ENCODE data around the gene CTNNA2. TPM values are rescaled to one million over a fixed set of nuclear protein-coding genes. Genes with fewer than 3 reads are reported as not detected.
A peak's percentile ranks its signal among the peaks of the same experiment; 100 is the strongest.

Gene CTNNA2
- polyA plus RNA-seq, 2 of the 4 experiments (the other 2 are of a cell fraction), result 0.50 to 0.94 TPM

DNA sequence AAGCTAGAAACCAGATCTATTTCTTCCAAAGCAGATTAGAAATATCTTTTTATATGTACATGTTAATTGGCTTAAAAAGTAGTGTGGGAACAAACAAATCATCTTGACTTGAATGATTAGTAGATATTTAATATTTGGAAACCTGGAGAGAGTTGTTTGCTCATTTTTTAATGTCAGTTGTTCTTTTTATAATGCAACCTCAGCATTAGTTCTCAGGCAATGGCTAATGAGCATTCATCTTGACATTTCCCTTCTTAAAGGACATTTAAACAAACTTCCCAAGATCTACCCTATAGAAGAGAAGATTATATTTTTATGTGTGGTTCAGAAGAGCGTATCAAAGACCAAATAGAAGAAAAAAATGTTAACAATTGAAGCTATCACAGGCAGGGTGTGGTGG is 334.0 kb downstream of the CTNNA2 start:
- FAIRE-seq, result no peak
- WGBS (ENCODE audit: missing lambda C conversion rate), result 20% methylated on average over 1 of the region's 1 CpG
- ChIA-PET POLR2A (no interaction called here), CTCF (interaction anchor here (0.6 kb wide), 1 partner anchor 490 kb away, joined by 3 read pairs; no protein-coding TSS in a partner anchor)
- Histone ChIP-seq H3K4me2 (no peak overlapping the region), H3K4me3 (no peak overlapping the region), H3K9me3 (no peaks in the 10 kb centered on the region), H3K4me1 (no peaks in the 10 kb centered on the region), H3K27ac (no peak overlapping the region)
- no peak for TF ChIP-seq HOXA7 (CRISPR knock-in tag; IDR thresholded peaks at IDR 0.05)
- peak; percentile 64 for TF ChIP-seq MAFK (IDR thresholded peaks at IDR 0.05; ENCODE audit: partially characterized antibody)
- ATAC-seq, result no peak
- no peak for DNase-seq (ENCODE audit: low read depth in 1 of 2, low spot score in 1 of 2)

GRCh38 chr2:79849241-79849640 is 336.4 kb downstream of the CTNNA2 start:
- ATAC-seq, result no peak
- POLR2A ChIA-PET, result no interaction called here
- no peak for FAIRE-seq

GRCh38 chr2:79849949-79850348 is 337.1 kb downstream of the CTNNA2 start:
- Histone ChIP-seq H3K4me3 (no peak overlapping the region), H3K27ac (no peak overlapping the region), H3K4me1 (no peaks in the 10 kb centered on the region), H3K9me3 (peaks cover 5% of the 10 kb centered on the region; the same call in 1 of the 3 replicates), H3K4me2 (no peak overlapping the region)
- TF ChIP-seq HOXB5 (CRISPR knock-in tag; IDR thresholded peaks at IDR 0.05) (no peak), RAD21 (conservative IDR thresholded peaks at IDR 0.05 in 1 of 2, IDR thresholded peaks at IDR 0.05 in 1 of 2) (no peak), EHMT2 (IDR thresholded peaks at IDR 0.05; ENCODE audit: low read depth) (no peak), FOSL2 (IDR thresholded peaks at IDR 0.05) (no peak), FOSL2 (CRISPR knock-in tag; IDR thresholded peaks at IDR 0.05) (no peak), MYC (IDR thresholded peaks at IDR 0.05; ENCODE audit: borderline replicate concordance, low read length) (no peak), BCL3 (IDR thresholded peaks at IDR 0.05) (no peak), JUNB (IDR thresholded peaks at IDR 0.05) (no peak), CEBPB (IDR thresholded peaks at IDR 0.05) (no peak), POLR2AphosphoS2 (conservative IDR thresholded peaks at IDR 0.05; ENCODE audit: low read length) (no peak), CHD2 (IDR thresholded peaks at IDR 0.05; ENCODE audit: low read length, partially characterized antibody) (no peak)
- TF ChIP-seq, protein P1, sequence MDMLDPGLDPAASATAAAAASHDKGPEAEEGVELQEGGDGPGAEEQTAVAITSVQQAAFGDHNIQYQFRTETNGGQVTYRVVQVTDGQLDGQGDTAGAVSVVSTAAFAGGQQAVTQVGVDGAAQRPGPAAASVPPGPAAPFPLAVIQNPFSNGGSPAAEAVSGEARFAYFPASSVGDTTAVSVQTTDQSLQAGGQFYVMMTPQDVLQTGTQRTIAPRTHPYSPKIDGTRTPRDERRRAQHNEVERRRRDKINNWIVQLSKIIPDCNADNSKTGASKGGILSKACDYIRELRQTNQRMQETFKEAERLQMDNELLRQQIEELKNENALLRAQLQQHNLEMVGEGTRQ (IDR thresholded peaks at IDR 0.05), result no peak
- ATAC-seq (no peak), DNase-seq (ENCODE audit: low read depth in 1 of 2, low spot score in 1 of 2) (no peak), FAIRE-seq (no peak)
- ChIA-PET CTCF (no interaction called here), POLR2A (no interaction called here)
- whole genome bisulfite sequencing (ENCODE audit: missing lambda C conversion rate), result 44% methylated on average over 1 of the region's 1 CpG

More at GRCh38 chr2:79849241-79849640, 336.4 kb downstream of the CTNNA2 start:
- DNase-seq (ENCODE audit: low read depth in 1 of 2, low spot score in 1 of 2), result no peak
- Histone ChIP-seq H3K4me3 (no peak overlapping the region), H3K4me2 (no peak overlapping the region), H3K9me3 (peaks cover under 1% of the 10 kb centered on the region; the same call in 1 of the 3 replicates), H3K4me1 (no peaks in the 10 kb centered on the region), H3K27ac (no peak overlapping the region)
- TF ChIP-seq CHD4 (IDR thresholded peaks at IDR 0.05; ENCODE audit: borderline replicate concordance) (no peak), JUNB (IDR thresholded peaks at IDR 0.05) (no peak), KDM1A (IDR thresholded peaks at IDR 0.05; ENCODE audit: low read depth) (no peak), E2F6 (IDR thresholded peaks at IDR 0.05; ENCODE audit: borderline replicate concordance, low read depth) (no peak), POLR2A (IDR thresholded peaks at IDR 0.05; ENCODE audit: low read length) (no peak), SMC3 (IDR thresholded peaks at IDR 0.05) (no peak), TP53 (CRISPR knock-in tag; IDR thresholded peaks at IDR 0.05) (no peak), BCL3 (IDR thresholded peaks at IDR 0.05) (no peak), CBX2 (IDR thresholded peaks at IDR 0.05; ENCODE audit: borderline replicate concordance, low read depth) (no peak)
- CTCF ChIA-PET, result no interaction called here

Measured in A549 (cell line).